Fibroblast of lung (primary cell): Measurements from ENCODE around the gene SLC7A6. TPM values are rescaled to one million over a fixed set of nuclear protein-coding genes. Genes with fewer than 3 reads are reported as not detected.
A peak's percentile ranks its signal among the peaks of the same experiment; 100 is the strongest.

Experiments
- DNase-seq, 2 donors: peaks; one replicate each; pipeline versions ENCODE4 v3.0.0 to v3.0.0-alpha.2; 2010; ENCODE audit warnings: low read depth in 2 of 2
- H2AFZ ChIP-seq: 2 replicates; pipeline ENCODE4 v1.5.1; 2012; ENCODE audit warnings: low read length, control low read depth, inconsistent platforms
- H3K27ac ChIP-seq: 2 replicates; pipeline ENCODE4 v1.5.1; 2011; ENCODE audit warnings: low read length, control low read depth; ENCODE audit not compliant: insufficient read depth
- H3K27me3 ChIP-seq: 2 replicates; pipeline ENCODE4 v1.5.1; 2011; ENCODE audit warnings: mild to moderate bottlenecking, low read length; ENCODE audit not compliant: control insufficient read depth, insufficient read depth
- H3K36me3 ChIP-seq: 2 replicates; pipeline ENCODE4 v1.5.1; 2011; ENCODE audit warnings: low read length; ENCODE audit not compliant: control insufficient read depth, insufficient read depth
- H3K4me1 ChIP-seq: 2 replicates; pipeline ENCODE4 v1.5.1; 2011; ENCODE audit warnings: low read length; ENCODE audit not compliant: control insufficient read depth, insufficient read depth; ENCODE audit errors: extremely low read depth
- H3K4me2 ChIP-seq: 2 replicates; pipeline ENCODE4 v1.5.1; 2011; ENCODE audit warnings: low read length, control low read depth; ENCODE audit not compliant: insufficient read depth; ENCODE audit errors: extremely low read depth
- H3K4me3 ChIP-seq, 4 experiments: fragments of 200-600 bp in 1 of 4; sonication (generic) in 1 of 4; replicated peaks in 1 of 4; 2 replicates each; pipeline ENCODE4 v1.5.1; 2011 to 2016; ENCODE audit warnings: low read length in 4 of 4, low read depth in 3 of 4, mild to moderate bottlenecking in 3 of 4, control low read depth in 2 of 4, inconsistent platforms in 1 of 4, mixed read lengths in 1 of 4; ENCODE audit not compliant: insufficient read depth in 1 of 4; ENCODE audit errors: control extremely low read depth in 1 of 4
- H3K79me2 ChIP-seq: 2 replicates; pipeline ENCODE4 v1.5.1; 2012; ENCODE audit warnings: mild to moderate bottlenecking, low read length, inconsistent platforms; ENCODE audit not compliant: control insufficient read depth, insufficient read depth
- H3K9ac ChIP-seq: 2 replicates; pipeline ENCODE4 v1.5.1; 2011; ENCODE audit warnings: mild to moderate bottlenecking, low read length, control low read depth; ENCODE audit not compliant: insufficient read depth
- H3K9me3 ChIP-seq: 2 replicates; pipeline ENCODE4 v1.5.1; 2012; ENCODE audit warnings: low read depth, low read length; ENCODE audit not compliant: control insufficient read depth, insufficient read depth
- H4K20me1 ChIP-seq: 2 replicates; pipeline ENCODE4 v1.5.1; 2011; ENCODE audit warnings: low read length; ENCODE audit not compliant: control insufficient read depth, insufficient read depth; ENCODE audit errors: extremely low read depth
- EZH2 ChIP-seq: IDR thresholded peaks from 2 replicates; pipeline ENCODE4 v1.5.1; 2012; ENCODE audit warnings: low read length, control low read depth, mild to moderate bottlenecking; ENCODE audit errors: missing control alignments
- polyA plus RNA-seq, 2 donors: library from polyadenylated mRNA; depleted of rRNA in 1 of 2; stranded (reverse) in 1 of 2; unstranded in 1 of 2; fragments of >200 nt; gene quantifications; 2 replicates each; pipeline ENCODE4 v1.2.1, GENCODE V29; 2011 to 2012; ENCODE audit warnings: missing spikeins in 1 of 2
- total RNA-seq: library from RNA; depleted of rRNA; stranded (reverse); fragments of >200 nt; gene quantifications from 2 replicates; pipeline ENCODE4 v1.2.1, GENCODE V29; 2014
- TF ChIP-seq, protein P1 (sequence below), 2 donors: IDR thresholded peaks in 1 of 2; conservative IDR thresholded peaks in 1 of 2; 1 replicate in 1 of 2; 2 replicates in 1 of 2; pipeline ENCODE4 v1.5.1; 2011 to 2012; ENCODE audit warnings: low read length in 2 of 2, control low read depth in 1 of 2, inconsistent platforms in 1 of 2, low read depth in 1 of 2, mild to moderate bottlenecking in 1 of 2

The SLC7A6 gene
- total and polyA plus RNA-seq, 2 donors (not counting 1 experiment from before 2014, with no cell fraction given) = 11.9 to 19.0 TPM

DNA sequence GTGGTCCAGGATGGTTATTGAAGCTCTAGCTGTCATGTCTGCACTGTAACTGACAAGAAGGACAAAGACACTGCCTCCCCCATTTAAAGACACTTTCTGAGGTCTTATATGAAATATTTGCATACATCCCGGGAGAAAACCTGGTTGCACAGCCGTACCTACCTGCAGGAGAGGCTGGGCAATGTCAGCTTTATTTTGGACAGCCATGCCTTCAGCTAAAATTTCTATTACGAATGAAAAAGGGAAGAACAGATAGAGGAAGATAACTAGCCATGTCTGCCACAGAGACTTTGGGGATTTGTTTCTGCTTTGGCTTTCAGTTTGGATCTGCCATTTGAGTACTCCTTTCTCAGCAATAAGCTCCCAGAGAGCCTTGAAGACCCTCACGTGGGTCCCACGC, 19.0 kb downstream of the SLC7A6 start:
- Histone ChIP-seq H3K27me3 (no peaks in the 10 kb centered on the region), H3K4me2 (no peak overlapping the region), H3K9me3 (no peaks in the 10 kb centered on the region), H3K27ac (no peak overlapping the region), H3K4me3 (no peak overlapping the region), H3K9ac (no peak overlapping the region), H4K20me1 (no peaks in the 10 kb centered on the region), H3K36me3 (peaks cover 6% of the 10 kb centered on the region), H3K4me1 (peaks cover 9% of the 10 kb centered on the region), H2AFZ (no peak overlapping the region), H3K79me2 (peaks cover 6% of the 10 kb centered on the region)
- no peak for DNase-seq
- TF ChIP-seq, protein P1, sequence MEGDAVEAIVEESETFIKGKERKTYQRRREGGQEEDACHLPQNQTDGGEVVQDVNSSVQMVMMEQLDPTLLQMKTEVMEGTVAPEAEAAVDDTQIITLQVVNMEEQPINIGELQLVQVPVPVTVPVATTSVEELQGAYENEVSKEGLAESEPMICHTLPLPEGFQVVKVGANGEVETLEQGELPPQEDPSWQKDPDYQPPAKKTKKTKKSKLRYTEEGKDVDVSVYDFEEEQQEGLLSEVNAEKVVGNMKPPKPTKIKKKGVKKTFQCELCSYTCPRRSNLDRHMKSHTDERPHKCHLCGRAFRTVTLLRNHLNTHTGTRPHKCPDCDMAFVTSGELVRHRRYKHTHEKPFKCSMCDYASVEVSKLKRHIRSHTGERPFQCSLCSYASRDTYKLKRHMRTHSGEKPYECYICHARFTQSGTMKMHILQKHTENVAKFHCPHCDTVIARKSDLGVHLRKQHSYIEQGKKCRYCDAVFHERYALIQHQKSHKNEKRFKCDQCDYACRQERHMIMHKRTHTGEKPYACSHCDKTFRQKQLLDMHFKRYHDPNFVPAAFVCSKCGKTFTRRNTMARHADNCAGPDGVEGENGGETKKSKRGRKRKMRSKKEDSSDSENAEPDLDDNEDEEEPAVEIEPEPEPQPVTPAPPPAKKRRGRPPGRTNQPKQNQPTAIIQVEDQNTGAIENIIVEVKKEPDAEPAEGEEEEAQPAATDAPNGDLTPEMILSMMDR (conservative IDR thresholded peaks at IDR 0.05 in 1 of 2, IDR thresholded peaks at IDR 0.05 in 1 of 2; ENCODE audit: low read depth in 1 of 2, low read length in 2 of 2) = no peak
- no peak for TF ChIP-seq EZH2

GRCh38 chr16:68283801-68284598, 19.7 kb downstream of the SLC7A6 start:
- H3K4me3 ChIP-seq = no peak overlapping the region
- H3K27me3 ChIP-seq = no peaks in the 10 kb centered on the region
- H3K4me2 ChIP-seq = no peak overlapping the region
- H3K4me1 ChIP-seq = peaks cover 10% of the 10 kb centered on the region
- no peaks in the 10 kb centered on the region for H4K20me1 ChIP-seq
- H3K79me2 ChIP-seq = peaks cover 6% of the 10 kb centered on the region
- H3K27ac ChIP-seq = no peak overlapping the region
- peak in 1 of 2 donors; percentile 18 for DNase-seq
- no peak overlapping the region for H2AFZ ChIP-seq
- H3K9ac ChIP-seq = no peak overlapping the region
- no peaks in the 10 kb centered on the region for H3K9me3 ChIP-seq
- TF ChIP-seq EZH2 = no peak
- TF ChIP-seq, protein P1 (conservative IDR thresholded peaks at IDR 0.05 in 1 of 2, IDR thresholded peaks at IDR 0.05 in 1 of 2; ENCODE audit: low read depth in 1 of 2, low read length in 2 of 2) = no peak
- peaks cover 6% of the 10 kb centered on the region for H3K36me3 ChIP-seq

DNA sequence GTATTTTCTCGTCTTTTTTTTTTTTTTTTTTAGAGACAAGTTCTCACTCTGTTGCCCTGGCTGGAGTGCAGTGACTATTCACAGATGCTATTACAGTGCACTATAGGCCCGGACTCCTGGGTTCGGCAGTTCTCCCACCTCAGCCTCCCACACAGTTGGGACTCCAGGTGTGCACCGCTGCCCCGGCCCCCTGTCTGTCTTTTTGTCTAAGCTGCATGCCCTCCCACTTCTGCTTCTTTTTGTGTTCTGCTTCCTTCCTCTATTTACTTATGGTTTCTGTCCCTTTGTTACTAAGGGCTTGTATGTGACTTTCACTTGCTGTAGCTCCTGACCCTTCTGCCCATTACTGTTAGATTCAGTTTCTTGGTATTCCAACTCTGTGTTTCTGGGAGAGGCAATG, 20.5 kb downstream of the SLC7A6 start:
- Histone ChIP-seq H4K20me1 (no peaks in the 10 kb centered on the region), H3K36me3 (peaks cover 6% of the 10 kb centered on the region), H3K4me1 (peaks cover 10% of the 10 kb centered on the region), H2AFZ (no peak overlapping the region), H3K4me2 (no peak overlapping the region), H3K27me3 (no peaks in the 10 kb centered on the region), H3K4me3 (no peak overlapping the region), H3K27ac (no peak overlapping the region), H3K79me2 (peaks cover 6% of the 10 kb centered on the region), H3K9me3 (no peaks in the 10 kb centered on the region), H3K9ac (no peak overlapping the region)
- TF ChIP-seq, protein P1 (conservative IDR thresholded peaks at IDR 0.05 in 1 of 2, IDR thresholded peaks at IDR 0.05 in 1 of 2; ENCODE audit: low read depth in 1 of 2, low read length in 2 of 2) = no peak
- no peak for TF ChIP-seq EZH2
- no peak for DNase-seq
